ENCODE data around the gene PKLR. TPM values are rescaled to one million over a fixed set of nuclear protein-coding genes. Genes with fewer than 3 reads are reported as not detected.
"Not testable (repeated sequence)": the region's sequence is repeated elsewhere in the genome, so short reads cannot be mapped to it uniquely, and the experiment has no call there.

Gene PKLR
- total RNA-seq, 1 donor, result not detected

GRCh38 chr1:155295942-155296267 is 5.3 kb downstream of the PKLR start:
- no peak overlapping the region for H3K4me3 ChIP-seq (ENCODE audit: low read depth, low read length)
- no peak for TF ChIP-seq CTCF (IDR thresholded peaks at IDR 0.05; ENCODE audit: insufficient read depth, low read length)
- no peak for DNase-seq (ENCODE audit: low read depth)

- TF ChIP-seq CTCF (IDR thresholded peaks at IDR 0.05; ENCODE audit: insufficient read depth, low read length), result no peak
- H3K4me3 ChIP-seq (ENCODE audit: low read depth, low read length), result no peak overlapping the region
- DNase-seq (ENCODE audit: low read depth), result no peak
Observed at GRCh38 chr1:155295183-155295941, 5.9 kb downstream of the PKLR start.

- no peak for DNase-seq (ENCODE audit: low read depth)
- H3K4me3 ChIP-seq (ENCODE audit: low read depth, low read length), result no peak overlapping the region
- TF ChIP-seq CTCF (IDR thresholded peaks at IDR 0.05; ENCODE audit: insufficient read depth, low read length), result no peak
Observed at GRCh38 chr1:155294520-155295182, 6.6 kb downstream of the PKLR start.

- H3K4me3 ChIP-seq (ENCODE audit: low read depth, low read length), result no peak overlapping the region
- DNase-seq (ENCODE audit: low read depth), result no peak
- no peak for TF ChIP-seq CTCF (IDR thresholded peaks at IDR 0.05; ENCODE audit: insufficient read depth, low read length)
Observed at GRCh38 chr1:155293086-155293749, 8.0 kb downstream of the PKLR start.

GRCh38 chr1:155291006-155291405 is 10.2 kb downstream of the PKLR start:
- H3K4me3 ChIP-seq (ENCODE audit: low read depth, low read length); DNase-seq (ENCODE audit: low read depth): not testable (repeated sequence)

GRCh38 chr1:155287987-155288543 is 13.2 kb downstream of the PKLR start:
- TF ChIP-seq CTCF (IDR thresholded peaks at IDR 0.05; ENCODE audit: insufficient read depth, low read length), result no peak
- DNase-seq (ENCODE audit: low read depth), result no peak
- no peak overlapping the region for H3K4me3 ChIP-seq (ENCODE audit: low read depth, low read length)

GRCh38 chr1:155286544-155286943 is 14.7 kb downstream of the PKLR start:
- no peak for TF ChIP-seq CTCF (IDR thresholded peaks at IDR 0.05; ENCODE audit: insufficient read depth, low read length)
- H3K4me3 ChIP-seq (ENCODE audit: low read depth, low read length), result no peak overlapping the region
- no peak for DNase-seq (ENCODE audit: low read depth)
